H1 (cell line): ENCODE measurements around the gene NKAIN1.

ENCODE experiments used
- CHD1 ChIP-seq: IDR thresholded peaks from 2 replicates; pipeline ENCODE4 v1.6.1; 2012; ENCODE audit warnings: low read depth, low read length, improper control_type of control experiment
- CHD2 ChIP-seq: IDR thresholded peaks from 2 replicates; pipeline ENCODE4 v1.6.1; 2012; ENCODE audit warnings: low read length, improper control_type of control experiment
- CREB1 ChIP-seq: IDR thresholded peaks from 2 replicates; pipeline ENCODE4 v1.6.1; 2012; ENCODE audit warnings: inconsistent platforms
- CTCF ChIP-seq, 3 experiments: IDR thresholded peaks; 1 replicate in 2 of 3; 2 replicates in 1 of 3; pipeline versions ENCODE4 v1.5.1 to v1.6.1; 2011; ENCODE audit warnings: low read length in 3 of 3, mild to moderate bottlenecking in 3 of 3, inconsistent platforms in 2 of 3, low read depth in 1 of 3, moderate library complexity in 1 of 3; ENCODE audit not compliant: insufficient read depth in 1 of 3; ENCODE audit errors: control extremely low read depth in 1 of 3
- EZH2 ChIP-seq: fragments of 200-600 bp; sonication (generic); IDR thresholded peaks from 2 replicates; pipeline ENCODE4 v1.7.1; 2012; ENCODE audit warnings: low read depth, mild to moderate bottlenecking, moderate library complexity, low read length, inconsistent platforms; ENCODE audit not compliant: severe bottlenecking
- HDAC2 ChIP-seq, 2 experiments: fragments of 300-600 bp in 1 of 2; sonication (generic) in 1 of 2; IDR thresholded peaks; 2 replicates each; pipeline ENCODE4 v1.6.1; 2011 to 2012; ENCODE audit warnings: low read depth in 2 of 2, low read length in 2 of 2, mild to moderate bottlenecking in 2 of 2, moderate library complexity in 2 of 2, borderline replicate concordance in 1 of 2, inconsistent platforms in 1 of 2
- RAD21 ChIP-seq, 2 experiments: IDR thresholded peaks in 1 of 2; conservative IDR thresholded peaks in 1 of 2; 2 replicates each; pipeline ENCODE4 v1.6.1; 2011; ENCODE audit warnings: low read depth in 2 of 2, low read length in 2 of 2, improper control_type of control experiment in 1 of 2, inconsistent platforms in 1 of 2, mild to moderate bottlenecking in 1 of 2, moderate library complexity in 1 of 2
- TAF1 ChIP-seq: IDR thresholded peaks from 2 replicates; pipeline ENCODE4 v1.6.1; 2011; ENCODE audit warnings: mild to moderate bottlenecking, low read depth, low read length

GRCh38 chr1:31259746-31260145, 20.1 kb upstream of the NKAIN1 start:
- TF ChIP-seq HDAC2 (IDR thresholded peaks at IDR 0.05; ENCODE audit: borderline replicate concordance in 1 of 2, low read depth in 2 of 2, low read length in 2 of 2), result no peak
- no peak for TF ChIP-seq CHD1
- no peak for TF ChIP-seq TAF1
- no peak for TF ChIP-seq CTCF (IDR thresholded peaks at IDR 0.05; ENCODE audit: control extremely low read depth in 1 of 3, insufficient read depth in 1 of 3, low read depth in 1 of 3, low read length in 3 of 3)
- no peak for TF ChIP-seq EZH2
- TF ChIP-seq CREB1, result no peak
- TF ChIP-seq RAD21 (IDR thresholded peaks at IDR 0.05 in 1 of 2, conservative IDR thresholded peaks at IDR 0.05 in 1 of 2; ENCODE audit: low read depth in 2 of 2, low read length in 2 of 2), result no peak
- TF ChIP-seq CHD2, result no peak
